Activated naive CD4-positive, alpha-beta T cell treated with Interleukin-2 at 50 U/mL for 16 hours (primary cell): ENCODE data around the gene CAMTA1.

ENCODE experiments used
- DNase-seq: peaks from one replicate; pipeline ENCODE4 v3.0.0-alpha.2; 2020

The CAMTA1 gene

GRCh38 chr1:6777813-6778212 lies 7.4 kb upstream of the CAMTA1 start:
- no peak for DNase-seq

GRCh38 chr1:6779089-6779805 lies 6.0 kb upstream of the CAMTA1 start:
- DNase-seq: no peak

- no peak for DNase-seq
These were observed 3.1 kb upstream of the CAMTA1 start for GRCh38 chr1:6782151-6782550.

DNA sequence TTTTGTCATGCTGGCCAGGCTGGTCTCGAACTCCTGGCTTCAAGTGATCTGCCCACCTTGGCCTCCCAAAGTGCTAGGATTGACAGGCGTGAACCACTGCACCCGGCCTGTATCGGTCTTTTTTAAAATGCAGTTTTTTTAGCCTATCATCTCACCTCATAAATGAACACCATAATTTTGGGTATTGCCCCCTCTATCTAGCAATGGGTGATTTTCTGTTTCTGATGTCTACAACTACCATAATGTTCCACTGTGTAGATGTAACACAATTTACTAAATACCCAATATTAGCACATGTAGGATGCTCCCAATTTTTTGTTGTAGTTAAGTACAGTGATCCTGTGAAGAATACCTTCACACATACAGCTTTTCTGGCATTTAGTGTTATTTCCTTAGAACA lies 2.0 kb upstream of the CAMTA1 start:
- DNase-seq: no peak

- DNase-seq: no peak
These were observed 1.2 kb upstream of the CAMTA1 start for GRCh38 chr1:6783936-6784559.

GRCh38 chr1:6784560-6785317 lies 515 bp upstream of the CAMTA1 start:
- peak; percentile 99 for DNase-seq

- peak; percentile 47 for DNase-seq
These were observed 663 bp downstream of the CAMTA1 start for GRCh38 chr1:6785728-6786505.

DNA sequence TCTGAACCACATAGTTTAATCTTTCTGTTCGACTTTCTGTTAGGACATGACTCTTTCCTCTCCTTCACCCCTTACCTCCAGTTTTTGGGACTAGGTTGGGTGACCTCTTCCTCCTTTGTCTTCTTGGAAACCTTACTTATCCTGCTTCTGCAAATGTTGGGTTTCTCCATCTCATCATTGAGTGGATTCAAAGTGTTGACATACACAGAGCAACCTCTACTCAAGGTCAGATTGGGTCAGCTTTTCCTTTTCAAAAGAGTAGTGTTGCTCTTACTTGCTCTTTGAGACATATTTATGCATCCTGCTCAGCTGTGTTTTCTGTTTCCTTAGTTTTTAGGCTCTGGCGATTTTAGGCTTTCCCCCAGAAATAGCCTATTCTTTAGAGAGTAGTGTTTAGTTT lies 3.7 kb downstream of the CAMTA1 start:
- no peak for DNase-seq

DNA sequence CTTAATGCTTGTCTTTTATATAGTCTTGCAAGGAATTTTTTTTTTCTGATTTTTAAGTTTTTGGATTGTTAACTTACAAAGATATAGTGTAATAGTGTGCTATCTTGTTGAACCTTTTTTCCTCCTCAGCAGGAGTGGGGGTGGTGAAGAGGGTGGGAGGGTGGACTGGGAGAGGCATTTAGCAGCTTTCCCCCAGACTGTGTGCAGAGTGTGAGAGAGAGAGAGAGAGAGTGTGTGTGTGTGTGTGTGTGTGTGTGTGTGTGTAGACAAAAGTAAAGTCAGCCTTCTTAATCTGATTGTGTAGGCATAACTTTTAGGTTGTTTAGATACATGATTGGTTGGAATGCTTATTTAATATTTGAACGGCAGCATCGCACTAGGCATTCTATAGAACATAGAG lies 4.9 kb downstream of the CAMTA1 start:
- no peak for DNase-seq

- no peak for DNase-seq
These were observed 8.9 kb downstream of the CAMTA1 start for GRCh38 chr1:6794164-6794563.

DNA sequence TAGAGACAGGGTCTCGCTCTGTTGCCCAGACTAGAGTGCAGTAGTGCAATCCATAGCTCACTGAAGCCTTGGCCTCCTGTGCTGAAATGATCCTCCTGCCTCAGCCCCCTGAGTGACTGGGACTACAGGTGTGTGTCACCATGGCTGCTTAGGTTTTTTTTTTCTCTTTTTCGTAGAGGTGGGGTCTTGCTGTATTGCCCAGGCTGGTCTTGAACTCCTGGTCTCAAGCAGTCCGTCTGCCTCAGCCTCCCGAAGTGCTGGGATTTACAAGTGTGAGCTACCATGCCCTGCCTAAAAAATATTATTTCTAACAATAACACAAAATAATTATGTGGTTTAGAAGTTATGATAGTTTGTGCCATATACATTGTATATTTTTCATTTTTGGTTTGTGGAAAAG lies 9.9 kb downstream of the CAMTA1 start:
- no peak for DNase-seq

DNA sequence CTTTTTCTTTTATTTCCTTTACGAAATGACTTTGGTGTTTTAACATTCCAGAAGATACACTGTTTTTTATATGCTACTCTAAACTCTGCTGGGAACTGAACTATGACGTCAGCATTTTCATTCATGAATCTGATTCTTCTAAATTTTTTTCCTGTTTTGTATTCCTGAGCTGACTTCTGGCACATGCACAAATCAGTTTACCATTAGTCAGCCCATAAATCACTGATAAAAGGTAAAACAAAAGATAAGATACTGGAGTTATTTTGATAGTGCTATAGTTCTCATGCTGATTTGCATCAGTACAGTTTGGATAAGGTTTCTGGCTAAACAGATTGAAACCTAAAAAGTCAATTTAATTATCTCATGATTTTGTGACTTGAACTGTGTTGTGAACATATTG lies 10.4 kb downstream of the CAMTA1 start:
- no peak for DNase-seq

DNA sequence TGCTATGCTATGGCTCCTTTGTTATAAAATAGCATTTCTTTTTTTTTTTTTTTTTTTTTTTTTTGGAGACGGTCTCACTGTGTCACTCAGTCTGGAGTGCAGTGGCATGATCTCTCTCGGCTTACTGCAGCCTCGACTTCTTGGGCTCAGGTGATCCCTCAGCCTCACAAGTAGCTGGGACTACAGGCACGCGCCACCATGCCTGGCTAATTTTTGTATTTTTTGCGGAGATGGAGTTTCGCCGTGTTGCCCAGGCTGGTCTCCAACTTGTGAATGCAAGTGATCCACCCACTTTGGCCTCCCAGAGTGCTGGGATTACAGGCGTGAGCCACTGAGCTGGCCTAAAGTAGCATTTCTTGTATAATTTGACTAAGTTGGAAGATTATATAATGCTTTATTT lies 10.8 kb downstream of the CAMTA1 start:
- DNase-seq: no peak

DNA sequence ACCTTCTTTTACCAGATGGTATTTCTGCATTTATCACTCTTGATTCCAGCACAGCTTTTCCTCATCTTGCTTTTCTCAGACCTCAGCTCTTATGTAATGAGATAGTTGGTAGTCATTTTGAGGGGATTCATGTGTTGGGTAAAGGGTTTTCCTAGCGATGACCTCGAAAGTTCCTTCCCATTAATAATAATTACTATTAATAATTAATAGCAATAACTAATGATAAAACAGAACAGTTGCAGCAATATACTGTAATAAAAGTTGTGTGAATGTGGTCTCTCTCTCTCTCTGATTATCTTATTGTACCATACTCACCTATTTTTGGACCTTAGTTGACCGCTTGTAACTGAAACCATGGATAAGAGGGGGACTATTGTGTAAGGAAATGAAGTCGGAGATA lies 14.2 kb downstream of the CAMTA1 start:
- no peak for DNase-seq

DNA sequence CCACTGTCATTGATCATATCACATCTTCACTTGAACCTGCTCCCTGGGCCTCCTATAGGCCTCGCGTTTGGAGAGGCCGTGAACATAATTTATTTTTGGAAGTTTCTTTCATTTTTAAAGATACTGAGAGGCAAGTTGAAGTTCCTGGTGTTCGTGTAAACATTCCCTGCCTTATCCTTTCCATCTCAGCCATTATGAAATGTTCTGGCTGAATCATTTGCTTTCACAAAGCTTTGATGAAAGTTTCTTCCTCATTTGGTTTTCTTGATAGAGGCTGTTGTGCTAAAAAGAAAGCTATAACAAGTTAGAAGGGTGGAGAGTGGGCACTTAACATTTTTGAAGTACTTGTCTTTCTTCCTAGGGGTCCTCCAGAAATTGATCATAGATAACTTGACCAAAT lies 15.5 kb downstream of the CAMTA1 start:
- DNase-seq: no peak

- no peak for DNase-seq
These were observed 15.9 kb downstream of the CAMTA1 start for GRCh38 chr1:6801199-6801598.

- no peak for DNase-seq
These were observed 16.7 kb downstream of the CAMTA1 start for GRCh38 chr1:6801966-6802365.

- no peak for DNase-seq
These were observed 17.2 kb downstream of the CAMTA1 start for GRCh38 chr1:6802454-6802853.

DNA sequence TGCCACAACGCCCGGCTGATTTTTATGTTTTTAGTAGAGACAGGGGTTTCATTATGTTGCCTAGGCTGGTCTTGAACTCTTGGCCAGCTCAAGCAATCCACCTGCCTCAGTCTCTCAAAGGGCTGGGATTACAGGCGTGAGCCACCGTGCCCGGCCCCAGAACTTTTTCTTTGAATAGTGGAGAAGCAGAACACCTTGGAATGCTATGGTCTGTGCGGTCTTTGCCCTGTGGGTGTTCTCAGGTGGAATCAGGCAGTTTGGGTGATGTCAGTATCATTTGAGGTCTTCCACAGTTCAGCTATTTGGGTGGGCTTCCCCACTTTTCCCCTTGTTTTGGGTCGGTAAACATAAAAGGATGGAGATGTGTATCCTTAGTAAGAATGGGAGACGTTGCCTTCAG lies 17.6 kb downstream of the CAMTA1 start:
- DNase-seq: no peak

DNA sequence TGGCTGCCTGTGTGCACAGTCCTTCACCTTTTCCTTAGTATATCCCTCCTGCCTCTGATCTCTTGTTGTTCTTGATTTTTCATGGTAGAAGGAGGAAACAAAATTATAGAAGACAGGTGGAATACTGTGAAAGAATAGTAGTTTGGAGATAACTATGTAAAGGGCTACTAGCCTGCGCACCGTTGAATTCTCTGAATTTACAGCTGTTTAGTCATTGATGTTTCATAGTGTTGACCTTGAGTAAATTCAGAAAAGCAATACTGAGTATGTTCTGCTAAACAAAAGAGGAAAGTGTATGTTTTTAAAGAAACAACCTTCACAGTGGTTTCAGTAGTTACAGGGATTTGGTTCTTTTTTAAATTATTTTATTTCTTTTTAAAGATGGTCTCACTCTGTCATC lies 18.1 kb downstream of the CAMTA1 start:
- DNase-seq: no peak

- DNase-seq: no peak
These were observed 19.8 kb downstream of the CAMTA1 start for GRCh38 chr1:6805004-6805416.

DNA sequence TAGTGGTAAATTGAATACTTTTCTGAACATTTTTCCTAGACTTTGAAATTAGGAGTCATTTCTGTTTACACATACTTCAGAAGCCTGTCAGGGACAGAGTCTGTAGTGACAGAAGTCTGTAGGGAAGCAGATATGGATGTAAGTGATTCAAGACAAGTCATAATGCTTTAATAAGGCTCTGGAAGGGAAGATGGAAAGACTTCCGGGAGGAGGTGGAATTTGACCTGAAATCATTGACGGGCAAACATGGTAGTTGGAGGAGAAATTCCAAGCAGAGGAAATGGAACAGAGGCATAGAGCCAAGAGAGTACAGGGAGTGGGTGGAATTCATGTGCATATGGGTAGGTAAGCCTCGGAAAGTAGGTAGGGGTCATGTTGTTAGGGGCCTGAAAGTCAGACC lies 22.5 kb downstream of the CAMTA1 start:
- DNase-seq: no peak

DNA sequence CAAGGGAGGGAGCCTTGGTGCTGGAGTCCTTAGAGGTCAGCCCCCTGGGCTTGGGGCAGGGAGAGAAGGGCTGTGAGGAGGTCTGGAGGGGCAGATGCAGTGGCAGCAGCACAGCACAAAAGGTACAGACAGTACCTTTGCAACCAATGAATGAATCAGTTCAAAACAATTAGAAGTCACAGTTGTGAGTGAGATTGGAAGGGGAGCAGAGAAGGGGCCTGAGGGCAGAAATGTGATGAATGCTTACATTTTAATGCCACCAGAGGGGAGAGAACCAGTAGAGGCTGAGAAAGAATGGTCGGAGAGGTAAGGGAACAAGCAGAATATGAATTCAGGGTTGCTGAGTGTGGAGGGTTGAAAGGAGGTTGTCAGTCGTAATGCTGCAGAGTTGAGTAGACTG lies 24.2 kb downstream of the CAMTA1 start:
- DNase-seq: no peak
